ENCODE measurements around the gene MBNL1.

DNA sequence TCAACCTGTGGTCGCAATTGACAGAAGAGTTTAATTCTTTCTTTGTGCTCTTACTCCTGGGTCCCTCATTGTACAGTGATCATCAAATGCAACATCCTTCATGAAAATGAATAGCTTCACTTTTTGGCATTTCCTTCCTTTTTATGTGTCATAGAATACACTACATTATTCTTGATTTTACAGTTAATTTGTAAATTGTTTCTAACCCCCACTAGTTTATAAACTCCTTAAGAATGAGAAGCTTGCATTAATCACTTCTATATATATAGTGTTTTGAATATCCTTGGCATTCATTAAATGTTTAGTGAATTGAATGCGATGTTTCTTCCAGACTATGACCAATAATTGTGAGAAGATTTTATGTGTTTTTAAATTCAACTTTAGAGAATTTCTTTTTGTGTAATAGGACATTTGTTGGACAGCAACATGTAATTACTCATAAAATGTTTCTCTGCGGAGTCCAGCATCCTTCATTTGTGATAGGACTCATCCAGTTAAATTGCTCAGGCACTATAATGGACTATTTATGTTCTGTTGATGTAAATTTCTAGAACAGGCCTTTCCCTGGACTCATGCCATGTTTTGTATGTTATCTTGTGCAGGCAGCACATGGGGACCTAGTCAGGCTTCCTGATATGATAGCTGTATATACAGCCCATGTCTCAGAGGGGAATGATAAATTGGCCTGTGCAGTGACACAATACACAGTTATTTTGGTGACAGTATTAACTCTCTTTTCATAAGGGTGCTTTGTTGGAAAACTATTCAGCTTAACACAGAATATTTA, 51.3 kb downstream of the MBNL1 start:
- TF ChIP-seq, protein P1, sequence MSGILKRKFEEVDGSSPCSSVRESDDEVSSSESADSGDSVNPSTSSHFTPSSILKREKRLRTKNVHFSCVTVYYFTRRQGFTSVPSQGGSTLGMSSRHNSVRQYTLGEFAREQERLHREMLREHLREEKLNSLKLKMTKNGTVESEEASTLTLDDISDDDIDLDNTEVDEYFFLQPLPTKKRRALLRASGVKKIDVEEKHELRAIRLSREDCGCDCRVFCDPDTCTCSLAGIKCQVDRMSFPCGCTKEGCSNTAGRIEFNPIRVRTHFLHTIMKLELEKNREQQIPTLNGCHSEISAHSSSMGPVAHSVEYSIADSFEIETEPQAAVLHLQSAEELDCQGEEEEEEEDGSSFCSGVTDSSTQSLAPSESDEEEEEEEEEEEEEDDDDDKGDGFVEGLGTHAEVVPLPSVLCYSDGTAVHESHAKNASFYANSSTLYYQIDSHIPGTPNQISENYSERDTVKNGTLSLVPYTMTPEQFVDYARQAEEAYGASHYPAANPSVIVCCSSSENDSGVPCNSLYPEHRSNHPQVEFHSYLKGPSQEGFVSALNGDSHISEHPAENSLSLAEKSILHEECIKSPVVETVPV (CRISPR knock-in tag; IDR thresholded peaks at IDR 0.05), result no peak
- TF ChIP-seq, protein P2, sequence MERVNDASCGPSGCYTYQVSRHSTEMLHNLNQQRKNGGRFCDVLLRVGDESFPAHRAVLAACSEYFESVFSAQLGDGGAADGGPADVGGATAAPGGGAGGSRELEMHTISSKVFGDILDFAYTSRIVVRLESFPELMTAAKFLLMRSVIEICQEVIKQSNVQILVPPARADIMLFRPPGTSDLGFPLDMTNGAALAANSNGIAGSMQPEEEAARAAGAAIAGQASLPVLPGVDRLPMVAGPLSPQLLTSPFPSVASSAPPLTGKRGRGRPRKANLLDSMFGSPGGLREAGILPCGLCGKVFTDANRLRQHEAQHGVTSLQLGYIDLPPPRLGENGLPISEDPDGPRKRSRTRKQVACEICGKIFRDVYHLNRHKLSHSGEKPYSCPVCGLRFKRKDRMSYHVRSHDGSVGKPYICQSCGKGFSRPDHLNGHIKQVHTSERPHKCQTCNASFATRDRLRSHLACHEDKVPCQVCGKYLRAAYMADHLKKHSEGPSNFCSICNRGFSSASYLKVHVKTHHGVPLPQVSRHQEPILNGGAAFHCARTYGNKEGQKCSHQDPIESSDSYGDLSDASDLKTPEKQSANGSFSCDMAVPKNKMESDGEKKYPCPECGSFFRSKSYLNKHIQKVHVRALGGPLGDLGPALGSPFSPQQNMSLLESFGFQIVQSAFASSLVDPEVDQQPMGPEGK (CRISPR knock-in tag; IDR thresholded peaks at IDR 0.05; ENCODE audit: borderline replicate concordance), result no peak
- TF ChIP-seq CSDC2 (CRISPR knock-in tag; IDR thresholded peaks at IDR 0.05) (no peak), BACH2 (CRISPR knock-in tag; IDR thresholded peaks at IDR 0.05; ENCODE audit: borderline replicate concordance) (no peak), GLIS3 (CRISPR knock-in tag; IDR thresholded peaks at IDR 0.05) (no peak), ESRRG (CRISPR knock-in tag; IDR thresholded peaks at IDR 0.05) (no peak), ZFP30 (CRISPR knock-in tag; IDR thresholded peaks at IDR 0.05) (no peak), TOX (CRISPR knock-in tag; IDR thresholded peaks at IDR 0.05; ENCODE audit: borderline replicate concordance) (no peak), CREB5 (CRISPR knock-in tag; IDR thresholded peaks at IDR 0.05; ENCODE audit: low read depth) (no peak), RARB (CRISPR knock-in tag; IDR thresholded peaks at IDR 0.05) (no peak), PPARA (CRISPR knock-in tag; IDR thresholded peaks at IDR 0.05; ENCODE audit: borderline replicate concordance) (no peak), ARNTL (CRISPR knock-in tag; IDR thresholded peaks at IDR 0.05; ENCODE audit: borderline replicate concordance, low read depth) (no peak), TSHZ2 (CRISPR knock-in tag; IDR thresholded peaks at IDR 0.05) (no peak)
